ENCODE results near the gene OMA1.
A peak's percentile ranks its signal among the peaks of the same experiment; 100 is the strongest.
"Not testable (repeated sequence)": the region's sequence is repeated elsewhere in the genome, so short reads cannot be mapped to it uniquely, and the experiment has no call there.

OMA1 gene

DNA sequence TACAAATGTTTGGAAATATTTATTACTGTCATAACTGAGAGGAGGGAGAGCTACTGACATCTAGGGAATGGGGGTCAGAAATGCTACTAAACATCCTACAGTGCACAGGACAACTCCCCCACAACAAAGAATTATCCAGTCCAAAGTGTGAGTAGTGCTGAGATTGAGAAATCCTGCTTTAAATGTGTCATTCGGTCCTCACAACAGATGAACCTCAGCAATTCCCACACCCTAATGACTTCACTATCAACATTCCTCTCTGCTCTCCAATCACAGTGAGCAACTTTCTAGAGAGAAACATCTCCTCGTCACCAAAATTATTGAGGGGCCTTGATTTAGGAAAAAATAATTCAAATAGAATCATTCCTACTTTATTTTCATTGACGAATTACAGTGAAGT lies 18.0 kb downstream of the OMA1 start:
- no peak for DNase-seq (ENCODE audit: low read depth in 2 of 2)

DNA sequence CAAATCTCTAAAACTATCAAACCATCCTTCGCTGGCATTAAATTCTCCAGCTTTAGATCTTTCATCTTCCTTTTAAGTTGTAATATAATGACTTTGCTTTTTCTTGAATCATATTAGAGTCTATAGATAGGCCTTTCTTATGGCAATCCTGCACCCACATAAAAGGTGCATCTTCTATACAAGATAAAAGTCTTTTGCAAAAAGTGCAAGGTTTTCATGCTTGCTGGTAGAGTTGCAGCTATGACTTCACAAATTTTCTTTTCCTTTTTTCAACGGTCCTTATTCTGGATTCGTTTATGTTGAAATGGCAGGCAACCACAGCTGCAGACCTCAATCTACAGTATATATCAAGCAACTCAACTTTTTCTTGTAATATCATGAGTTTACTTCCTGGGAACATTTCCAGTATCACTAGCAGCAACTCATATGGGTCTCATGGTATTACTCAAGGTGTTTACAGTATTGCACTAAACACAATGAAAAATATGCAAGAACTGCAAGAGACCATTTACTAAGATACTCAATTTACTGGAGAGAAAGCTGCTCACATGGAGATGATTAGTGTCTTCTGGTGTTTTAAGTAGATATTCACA lies 22.1 kb downstream of the OMA1 start:
- DNase-seq (ENCODE audit: low read depth in 2 of 2) = no peak

DNA sequence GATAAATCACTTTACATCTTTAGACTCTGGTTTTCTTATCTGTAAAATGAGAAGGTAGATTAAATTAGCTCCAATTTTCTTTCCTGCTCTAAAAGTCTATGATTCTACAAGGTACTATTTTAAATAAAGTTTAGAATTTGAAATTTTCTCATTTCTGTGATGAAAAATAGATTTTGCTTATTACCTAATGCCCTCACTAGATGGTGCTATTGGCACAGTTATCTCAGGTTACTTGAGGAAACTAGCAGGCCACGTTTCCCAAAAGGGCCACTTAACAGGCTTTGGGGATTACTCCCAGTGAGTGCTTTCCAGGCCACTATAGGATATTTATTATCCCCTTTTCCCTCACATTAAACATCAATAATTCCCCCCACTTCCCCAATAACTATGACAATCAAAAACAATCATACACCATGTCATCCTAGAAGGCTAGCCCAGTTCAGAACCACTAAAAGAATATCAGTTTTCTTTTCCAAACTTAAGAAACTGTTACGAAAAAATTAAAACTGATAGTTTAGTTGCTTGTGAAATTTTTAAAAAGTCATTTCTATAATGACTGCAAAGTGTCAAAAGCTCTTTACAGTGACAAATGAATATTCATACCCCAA lies 30.6 kb downstream of the OMA1 start:
- peak in 1 of 2 donors; percentile 5 for DNase-seq (ENCODE audit: low read depth in 2 of 2)

DNA sequence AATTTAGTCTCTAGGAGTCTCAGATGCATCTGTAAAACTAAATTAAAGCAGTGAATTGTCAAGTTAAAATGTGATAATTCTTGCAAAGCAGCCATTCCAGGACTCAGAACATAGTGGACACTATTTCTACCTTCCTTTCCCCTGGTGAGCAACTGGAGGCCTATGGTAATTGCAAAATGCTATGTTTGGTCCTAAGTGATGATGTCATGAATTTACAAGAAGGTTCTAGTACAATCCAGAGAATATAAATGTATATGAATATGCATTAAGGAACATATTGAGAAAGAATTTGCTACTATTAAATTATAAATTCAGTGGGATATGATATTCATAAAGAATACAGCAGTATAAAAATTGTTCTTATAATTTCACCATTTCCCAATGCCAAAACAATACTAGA lies 32.6 kb downstream of the OMA1 start:
- no peak for DNase-seq (ENCODE audit: low read depth in 2 of 2)

DNA sequence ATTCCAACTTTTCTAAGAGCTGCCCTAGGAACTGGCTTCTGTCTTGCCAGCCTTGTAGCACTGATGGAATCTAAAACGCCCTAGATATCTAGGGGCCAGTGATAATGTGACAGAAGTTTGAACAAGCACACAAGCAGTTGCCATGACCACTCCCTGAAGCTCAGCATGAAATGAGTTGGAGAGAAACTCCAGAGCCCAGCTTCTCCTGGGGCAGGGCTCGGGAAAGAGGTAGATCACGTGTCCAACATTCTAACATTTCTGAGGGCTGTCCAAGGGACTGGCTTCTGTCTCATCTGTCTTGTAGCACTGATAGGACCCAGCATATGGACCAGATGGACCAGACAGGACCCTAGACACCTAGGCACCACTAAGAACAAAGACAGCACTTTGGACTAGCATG lies 37.9 kb downstream of the OMA1 start:
- DNase-seq (ENCODE audit: low read depth in 2 of 2) = no peak

DNA sequence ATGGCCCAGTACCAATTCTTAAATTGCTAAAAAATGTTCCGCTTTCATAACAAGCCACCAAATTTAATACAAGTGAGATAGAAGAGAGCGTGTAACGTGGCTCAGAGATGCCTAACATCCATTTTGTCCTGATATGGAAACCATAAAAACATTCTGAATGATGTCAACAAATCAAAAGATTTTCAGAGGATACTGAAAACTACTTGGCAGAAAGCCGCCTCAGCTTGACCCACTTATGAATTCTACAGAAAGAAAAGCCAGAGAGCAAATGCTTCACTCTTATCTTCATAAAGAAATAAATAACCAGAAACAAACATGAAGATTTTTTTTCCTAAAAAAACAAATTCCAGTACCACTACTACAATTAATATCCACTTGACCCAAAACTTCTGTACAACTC lies 41.2 kb downstream of the OMA1 start:
- no peak for DNase-seq (ENCODE audit: low read depth in 2 of 2)

DNA sequence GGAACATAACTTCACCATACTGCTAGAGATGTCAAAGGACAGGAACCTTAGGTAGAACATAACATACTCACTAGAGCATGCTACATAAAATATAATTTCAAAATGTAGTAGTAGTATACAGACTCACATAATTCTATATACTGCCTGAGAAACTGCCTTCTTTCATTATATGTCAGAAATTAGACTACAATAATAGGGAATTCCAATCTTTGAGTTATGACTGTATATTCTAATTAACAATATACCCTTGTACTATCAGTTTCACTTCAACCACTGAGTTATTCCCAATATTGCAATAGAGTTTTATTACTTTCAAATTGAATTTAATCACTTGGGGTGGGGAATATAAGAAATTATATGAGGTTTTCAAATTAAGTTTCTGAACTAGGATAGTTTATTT lies 44.0 kb downstream of the OMA1 start:
- no peak for DNase-seq (ENCODE audit: low read depth in 2 of 2)

DNA sequence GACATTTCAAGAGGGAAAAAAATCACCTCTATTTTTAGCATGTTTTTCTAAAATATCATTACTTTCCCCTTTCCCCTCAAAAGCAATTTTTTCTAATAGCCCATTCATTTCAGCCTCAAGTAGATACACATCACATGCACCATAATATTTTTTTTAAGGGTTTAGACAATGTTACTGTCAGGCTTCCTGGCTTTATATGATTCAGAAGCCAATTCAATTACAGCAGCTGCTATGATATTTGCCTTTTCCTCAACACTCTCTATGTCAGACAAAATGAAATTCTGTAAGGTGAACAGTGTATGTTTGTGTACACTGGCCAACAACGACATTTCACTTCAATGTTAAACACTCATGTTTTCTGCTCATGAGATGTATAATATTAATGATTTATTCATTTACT lies 46.5 kb downstream of the OMA1 start:
- DNase-seq (ENCODE audit: low read depth in 2 of 2) = no peak

DNA sequence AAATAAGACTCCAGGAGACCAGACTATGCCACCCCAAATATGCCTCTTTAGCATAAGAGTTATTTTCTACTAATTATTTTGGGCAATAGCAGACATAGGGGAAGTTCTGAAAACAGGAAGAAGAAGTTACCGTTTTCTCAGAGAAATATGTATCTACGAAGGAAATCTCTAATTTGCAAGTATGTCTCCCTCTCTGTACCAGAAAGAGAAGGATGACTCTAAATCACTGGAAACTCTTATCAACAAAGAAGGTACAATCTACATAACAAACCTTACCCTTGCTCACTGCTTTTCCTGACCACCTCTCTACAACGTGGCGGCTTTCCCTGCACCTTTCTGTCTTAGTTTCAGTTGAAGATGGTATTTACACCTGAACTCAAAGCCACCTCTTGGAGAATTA lies 49.0 kb downstream of the OMA1 start:
- DNase-seq (ENCODE audit: low read depth in 2 of 2) = no peak

DNA sequence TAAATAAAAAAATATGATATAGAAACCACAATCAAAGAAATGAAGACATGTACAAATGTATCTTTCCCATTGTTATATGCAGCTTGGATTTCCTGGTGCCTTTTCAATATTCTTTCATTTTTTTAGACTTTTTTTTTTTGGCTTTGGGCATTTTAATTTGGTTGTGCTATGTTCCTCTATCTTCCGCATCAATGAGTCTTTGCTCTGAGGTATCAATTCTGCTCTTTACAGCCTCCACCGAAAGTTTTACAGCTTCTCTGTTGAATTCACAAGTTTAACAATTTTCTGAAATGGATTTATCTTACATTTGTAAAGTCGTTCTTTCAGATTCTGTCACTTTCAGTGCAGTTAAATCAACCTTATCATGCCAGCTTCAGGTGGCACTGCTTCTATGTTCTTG lies 50.5 kb downstream of the OMA1 start:
- no peak for DNase-seq (ENCODE audit: low read depth in 2 of 2)

DNA sequence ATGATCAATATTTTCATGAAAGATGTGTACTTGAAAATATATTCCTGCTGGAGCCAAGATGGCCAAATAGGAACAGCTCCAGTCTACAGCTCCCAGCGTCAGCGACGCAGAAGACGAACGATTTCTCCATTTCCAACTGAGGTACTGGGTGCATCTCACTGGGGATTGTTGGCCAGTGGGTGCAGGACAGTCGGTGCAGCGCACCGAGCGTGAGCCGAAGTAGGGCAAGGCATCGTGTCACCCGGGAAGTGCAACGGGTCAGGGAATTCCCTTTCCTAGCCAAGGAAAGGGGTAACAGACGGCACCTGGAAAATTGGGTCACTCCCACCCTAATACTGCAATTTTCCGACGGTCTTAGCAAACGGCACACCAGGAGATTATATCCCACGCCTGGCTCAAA lies 57.6 kb downstream of the OMA1 start:
- DNase-seq (ENCODE audit: low read depth in 2 of 2) = not testable (repeated sequence)

DNA sequence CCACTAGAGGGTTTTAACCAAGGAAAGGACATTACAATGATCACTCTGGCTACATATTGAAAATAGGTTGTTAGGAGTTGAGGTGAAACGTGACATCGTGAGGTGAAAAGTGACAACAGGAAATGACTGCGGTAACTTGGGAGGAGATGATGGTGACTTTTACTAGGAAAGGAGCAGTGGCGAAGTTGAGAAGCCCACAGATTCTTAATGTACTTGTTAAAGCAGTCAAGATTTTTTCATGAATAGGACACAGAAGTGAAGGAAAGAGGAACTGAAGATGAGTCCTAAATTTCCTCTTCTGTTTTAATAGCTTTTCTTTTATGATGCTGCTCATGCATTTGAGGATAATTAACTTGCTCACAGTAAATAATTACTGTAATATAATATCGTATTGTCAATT lies 59.5 kb downstream of the OMA1 start:
- no peak for DNase-seq (ENCODE audit: low read depth in 2 of 2)

DNA sequence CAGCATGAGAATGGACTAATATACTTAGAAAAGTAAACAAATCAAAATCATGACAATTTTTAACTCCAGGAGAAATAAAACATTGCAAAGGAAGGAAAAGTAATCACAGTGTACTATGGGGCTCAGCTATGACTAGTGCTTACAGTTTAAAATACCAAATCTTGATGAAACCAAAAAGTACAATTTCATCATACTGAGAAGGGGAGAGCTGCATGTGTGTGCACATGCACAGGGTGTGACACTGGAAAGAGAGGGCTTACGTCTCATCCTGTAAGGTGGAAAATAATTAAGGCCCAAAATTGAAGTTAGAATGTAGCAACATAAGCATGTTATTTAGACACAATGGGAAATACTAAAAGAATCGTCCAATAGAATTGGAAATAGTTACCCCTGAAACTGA lies 64.6 kb downstream of the OMA1 start:
- DNase-seq (ENCODE audit: low read depth in 2 of 2) = no peak

DNA sequence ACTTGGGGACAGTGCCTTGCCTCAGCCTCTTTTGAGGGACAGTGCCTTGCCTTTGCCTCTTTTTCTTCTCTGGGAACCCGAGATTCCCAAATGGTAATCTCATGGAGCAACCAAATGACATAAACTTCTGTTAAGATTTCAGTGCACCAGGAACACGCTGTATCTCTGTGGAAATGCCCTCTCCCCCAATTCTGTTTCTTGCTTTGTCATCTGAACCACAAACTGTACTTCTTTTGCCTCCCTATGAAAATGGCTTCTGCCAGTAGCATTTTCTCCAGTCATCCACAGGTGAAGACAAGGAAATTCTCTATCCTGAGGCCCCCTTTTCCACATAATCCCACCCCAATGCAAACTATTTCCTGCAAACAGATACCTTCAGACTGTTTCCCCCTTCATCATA lies 66.3 kb downstream of the OMA1 start:
- DNase-seq (ENCODE audit: low read depth in 2 of 2) = no peak

DNA sequence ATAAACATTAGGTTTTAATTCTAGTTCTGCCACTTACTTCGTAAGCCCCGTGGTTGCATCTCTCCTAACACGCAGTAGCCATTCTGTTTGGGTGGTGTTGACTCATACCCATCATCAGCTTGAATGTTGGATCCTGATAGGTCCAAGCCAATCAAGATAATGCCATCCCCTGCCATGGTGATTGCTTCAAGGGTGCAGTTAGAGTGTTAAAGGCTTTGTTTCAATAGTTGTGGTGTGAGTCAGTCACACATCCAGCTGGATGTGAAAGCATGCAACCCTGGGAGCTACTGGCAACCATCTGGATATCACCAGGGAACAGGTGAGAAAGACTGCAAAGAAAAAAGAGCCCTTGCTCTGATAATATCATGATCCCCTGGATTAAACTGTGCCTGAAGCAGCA lies 69.1 kb downstream of the OMA1 start:
- DNase-seq (ENCODE audit: low read depth in 2 of 2) = no peak

DNA sequence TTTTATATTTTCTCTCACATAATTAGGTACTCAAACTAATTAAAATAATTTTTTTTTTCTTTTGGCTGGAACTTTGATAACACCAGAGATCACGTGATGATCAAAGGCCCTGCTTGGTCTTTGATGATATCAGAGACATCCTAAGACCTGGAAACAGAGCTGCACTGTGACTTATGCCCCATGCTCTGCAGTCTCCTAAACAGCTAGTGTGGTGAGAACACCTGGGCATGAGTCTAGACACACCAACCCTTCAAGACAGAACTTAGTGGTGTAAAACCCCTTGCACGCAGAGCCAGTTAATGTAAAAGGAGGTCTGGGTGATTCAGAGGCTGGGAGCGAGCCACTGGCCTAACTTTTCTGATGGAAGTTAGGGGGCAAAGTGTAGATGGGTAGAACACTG lies 70.3 kb downstream of the OMA1 start:
- no peak for DNase-seq (ENCODE audit: low read depth in 2 of 2)

DNA sequence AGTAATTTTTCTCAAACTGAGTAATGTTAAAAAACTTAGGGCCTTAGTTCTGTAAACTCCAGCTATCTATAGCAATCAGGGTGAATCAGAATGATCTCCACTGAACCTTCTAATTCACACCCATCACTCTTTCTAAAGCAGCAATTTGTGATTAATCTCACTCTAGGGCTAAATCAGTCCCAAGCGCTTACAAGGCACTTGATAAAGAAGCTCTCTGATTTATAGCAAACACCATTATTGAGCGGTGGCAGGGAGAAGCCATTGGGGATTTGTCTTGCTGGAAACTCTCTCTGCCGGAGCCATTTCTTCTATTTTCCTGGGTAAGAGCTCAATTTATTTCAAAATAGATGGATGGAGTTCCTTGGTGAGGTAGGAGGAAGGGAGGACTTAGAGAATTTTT lies 77.0 kb downstream of the OMA1 start:
- DNase-seq (ENCODE audit: low read depth in 2 of 2) = no peak

DNA sequence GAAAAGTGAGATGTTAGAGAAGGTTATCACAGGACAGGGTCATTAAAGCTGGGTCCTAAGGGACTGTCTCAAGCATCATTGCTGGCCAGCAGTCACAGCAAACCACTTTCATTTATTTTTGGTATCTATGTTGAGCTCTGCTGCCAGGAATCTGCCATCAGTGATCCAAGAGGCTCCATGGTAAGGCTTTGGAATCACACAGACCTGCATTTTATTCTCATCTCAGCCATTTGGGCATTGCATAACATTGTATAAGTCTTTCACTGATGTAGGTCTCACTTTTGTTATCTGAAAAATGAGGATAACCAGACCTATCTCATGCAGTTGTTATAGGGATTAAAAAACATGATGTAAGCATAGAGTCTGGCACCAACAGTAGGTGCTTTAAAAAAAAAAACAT lies 77.5 kb downstream of the OMA1 start:
- DNase-seq (ENCODE audit: low read depth in 2 of 2) = no peak

DNA sequence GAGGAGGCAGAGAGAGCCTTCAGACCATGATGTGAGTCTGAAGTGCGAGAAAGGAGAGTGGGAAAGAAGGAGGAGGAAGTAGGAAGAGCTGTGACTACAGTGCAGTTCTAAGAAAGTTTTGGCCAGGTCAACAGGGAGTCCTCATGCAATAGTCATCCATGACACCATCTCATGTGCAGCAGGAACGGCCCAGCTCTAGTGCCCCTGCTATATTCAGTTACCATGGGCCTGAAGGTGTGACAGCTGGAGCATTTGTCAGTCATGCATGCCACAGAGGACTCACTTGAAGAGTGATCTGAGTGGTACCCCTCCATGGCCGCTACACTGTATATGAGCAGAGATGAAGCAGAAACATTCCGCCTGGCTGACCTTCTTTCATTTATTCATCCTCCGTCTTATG lies 77.9 kb downstream of the OMA1 start:
- no peak for DNase-seq (ENCODE audit: low read depth in 2 of 2)

DNA sequence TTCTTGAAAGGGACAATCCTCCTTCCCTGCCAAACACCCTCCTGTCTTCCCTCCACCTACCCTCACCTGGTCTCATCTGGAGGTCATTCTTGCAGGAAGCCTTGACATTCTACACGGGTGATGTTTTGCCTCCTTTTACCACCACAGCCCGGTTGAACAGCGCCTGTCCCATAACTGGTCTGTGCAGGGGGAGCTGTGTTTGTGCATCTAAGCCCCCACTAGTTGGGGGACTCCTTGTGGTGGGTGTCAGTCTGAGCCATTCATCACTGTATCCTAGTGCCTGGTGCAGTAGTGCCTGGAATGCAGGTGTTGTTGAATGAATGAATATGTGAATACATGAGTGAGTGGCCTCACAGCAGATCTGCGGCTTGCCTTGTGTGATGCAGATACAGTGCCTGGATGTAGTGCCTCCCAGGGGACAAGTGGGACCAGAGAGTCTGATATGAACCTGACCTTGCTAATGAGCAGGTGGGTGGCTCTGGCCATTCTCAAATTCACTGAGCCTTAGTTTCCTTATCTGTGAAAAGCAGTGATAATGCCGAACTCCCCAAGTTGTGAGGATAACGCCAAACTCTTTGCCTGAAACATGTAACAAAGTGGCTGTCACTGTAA lies 79.8 kb downstream of the OMA1 start:
- DNase-seq (ENCODE audit: low read depth in 2 of 2) = no peak

DNA sequence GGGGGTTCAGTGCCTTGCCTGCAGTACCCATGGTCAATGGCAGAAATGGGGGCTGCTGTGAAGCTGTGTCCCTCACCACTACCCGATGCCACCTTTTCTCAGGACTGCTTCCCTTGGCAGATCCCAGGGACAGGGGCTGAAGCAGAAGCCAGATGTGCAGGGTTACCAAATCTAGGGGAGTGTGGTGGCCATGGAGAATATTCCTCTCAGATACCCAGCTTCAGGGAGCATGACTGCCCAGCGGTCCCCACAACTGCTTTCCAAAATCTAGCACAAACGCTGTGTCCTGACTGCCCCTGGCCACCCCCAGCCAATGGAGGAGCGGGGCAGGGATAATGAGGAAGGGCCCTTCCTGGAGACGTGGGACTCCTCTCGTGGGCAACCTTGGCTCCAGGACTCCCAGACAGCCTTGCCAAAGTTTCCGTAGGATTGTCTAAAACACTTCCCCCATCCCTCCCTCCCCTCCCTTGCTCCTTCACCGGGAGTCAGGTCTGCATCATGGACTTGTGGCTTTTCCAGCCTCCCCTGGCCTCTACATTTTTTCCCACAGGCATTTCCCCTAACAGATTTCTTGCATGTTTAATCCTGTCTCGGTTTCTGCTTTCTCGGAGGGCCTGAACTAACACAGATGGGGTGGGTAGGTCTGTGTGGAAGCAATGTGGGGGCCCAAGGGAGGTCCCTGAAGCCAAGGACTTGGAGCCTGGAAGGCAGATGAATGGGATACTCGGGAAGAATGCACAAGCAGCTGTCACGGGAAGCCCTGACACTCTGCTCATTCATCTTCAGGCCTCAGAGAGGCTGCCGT lies 80.5 kb downstream of the OMA1 start:
- DNase-seq (ENCODE audit: low read depth in 2 of 2) = no peak

DNA sequence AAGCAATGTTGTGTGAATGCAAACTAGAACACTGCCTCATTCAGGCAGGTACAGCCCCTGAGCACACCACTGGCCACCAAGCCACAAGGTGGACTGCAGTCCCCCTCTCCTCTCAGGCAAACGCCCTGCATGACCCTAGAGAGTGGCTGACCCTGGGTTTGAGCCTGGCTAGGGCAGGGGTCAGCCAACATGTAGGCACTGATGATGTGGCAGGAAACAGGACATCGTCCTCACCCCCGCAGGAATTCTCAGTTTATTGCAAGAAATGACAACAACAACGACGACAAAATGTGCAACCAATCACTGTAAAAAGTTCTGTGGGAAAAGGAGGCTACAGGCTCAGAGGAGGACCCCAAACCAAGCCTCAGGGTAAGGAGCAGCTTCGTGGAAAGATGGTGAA lies 81.3 kb downstream of the OMA1 start:
- no peak for DNase-seq (ENCODE audit: low read depth in 2 of 2)

DNA sequence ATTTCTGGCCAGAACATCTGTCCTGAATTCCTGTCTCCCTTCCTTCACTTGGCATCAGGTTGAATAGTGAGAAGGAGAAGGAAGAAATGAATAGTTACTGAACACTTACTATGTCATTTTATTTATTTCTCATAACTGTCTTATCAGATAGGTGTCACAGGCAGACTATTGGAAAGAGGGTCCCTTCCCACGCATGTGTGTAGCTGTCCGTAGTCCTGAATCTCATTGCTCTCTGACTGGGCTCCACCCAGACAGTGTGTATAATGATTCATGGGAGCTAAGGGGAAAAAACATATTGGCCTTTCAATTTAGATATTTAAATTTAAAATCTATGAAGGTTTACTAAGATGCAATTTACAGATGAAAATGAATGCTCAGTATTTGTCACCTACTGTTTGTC lies 86.1 kb downstream of the OMA1 start:
- DNase-seq (ENCODE audit: low read depth in 2 of 2) = no peak
